Measurements from ENCODE around the gene CORO1A.

GRCh38 chr16:30163538-30163937 is 19.9 kb upstream of the CORO1A start:
- TF ChIP-seq, protein P1, sequence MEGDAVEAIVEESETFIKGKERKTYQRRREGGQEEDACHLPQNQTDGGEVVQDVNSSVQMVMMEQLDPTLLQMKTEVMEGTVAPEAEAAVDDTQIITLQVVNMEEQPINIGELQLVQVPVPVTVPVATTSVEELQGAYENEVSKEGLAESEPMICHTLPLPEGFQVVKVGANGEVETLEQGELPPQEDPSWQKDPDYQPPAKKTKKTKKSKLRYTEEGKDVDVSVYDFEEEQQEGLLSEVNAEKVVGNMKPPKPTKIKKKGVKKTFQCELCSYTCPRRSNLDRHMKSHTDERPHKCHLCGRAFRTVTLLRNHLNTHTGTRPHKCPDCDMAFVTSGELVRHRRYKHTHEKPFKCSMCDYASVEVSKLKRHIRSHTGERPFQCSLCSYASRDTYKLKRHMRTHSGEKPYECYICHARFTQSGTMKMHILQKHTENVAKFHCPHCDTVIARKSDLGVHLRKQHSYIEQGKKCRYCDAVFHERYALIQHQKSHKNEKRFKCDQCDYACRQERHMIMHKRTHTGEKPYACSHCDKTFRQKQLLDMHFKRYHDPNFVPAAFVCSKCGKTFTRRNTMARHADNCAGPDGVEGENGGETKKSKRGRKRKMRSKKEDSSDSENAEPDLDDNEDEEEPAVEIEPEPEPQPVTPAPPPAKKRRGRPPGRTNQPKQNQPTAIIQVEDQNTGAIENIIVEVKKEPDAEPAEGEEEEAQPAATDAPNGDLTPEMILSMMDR (IDR thresholded peaks at IDR 0.05): no peak
- TF ChIP-seq POLR2AphosphoS5 (IDR thresholded peaks at IDR 0.05; ENCODE audit: low read depth, low read length): no peak
